SJSA1 (cell line): ENCODE results near the gene PDE4A. TPM values are rescaled to one million over a fixed set of nuclear protein-coding genes. Genes with fewer than 3 reads are reported as not detected.

ENCODE experiments used
- DNase-seq, 2 experiments: peaks; one replicate each; pipeline ENCODE4 v3.0.0-alpha.2; 2015 to 2020; ENCODE audit warnings: low spot score in 2 of 2, low read depth in 1 of 2
- H3K27ac ChIP-seq: fragments of 250-450 bp; sonication (Bioruptor Pico); 2 replicates; pipeline ENCODE4 v1.5.1; 2020; ENCODE audit warnings: mild to moderate bottlenecking, moderate library complexity
- H3K27me3 ChIP-seq: fragments of 250-450 bp; sonication (Bioruptor Pico); replicated peaks from 2 replicates; pipeline ENCODE4 v1.5.1; 2020; ENCODE audit warnings: mild to moderate bottlenecking, moderate library complexity
- H3K36me3 ChIP-seq: fragments of 250-450 bp; sonication (Bioruptor Pico); 2 replicates; pipeline ENCODE4 v1.5.1; 2020; ENCODE audit warnings: mild to moderate bottlenecking
- H3K4me1 ChIP-seq: fragments of 250-450 bp; sonication (Bioruptor Pico); replicated peaks from 2 replicates; pipeline ENCODE4 v1.6.1; 2021; ENCODE audit warnings: mild to moderate bottlenecking
- H3K4me3 ChIP-seq: fragments of 250-450 bp; sonication (Bioruptor Pico); 2 replicates; pipeline ENCODE4 v1.5.1; 2020; ENCODE audit warnings: mild to moderate bottlenecking
- H3K9me3 ChIP-seq: fragments of 250-450 bp; sonication (Bioruptor Pico); replicated peaks from 2 replicates; pipeline ENCODE4 v1.5.1; 2020; ENCODE audit warnings: mild to moderate bottlenecking
- total RNA-seq: library from RNA; depleted of rRNA; stranded (reverse); fragments of >200 nt; shearing (Covaris generic); gene quantifications from 2 replicates; pipeline ENCODE4 v1.2.3, GENCODE V29; 2014

The PDE4A gene
- total RNA-seq, 1 experiment from 2014 or later = 11.5 TPM

DNA sequence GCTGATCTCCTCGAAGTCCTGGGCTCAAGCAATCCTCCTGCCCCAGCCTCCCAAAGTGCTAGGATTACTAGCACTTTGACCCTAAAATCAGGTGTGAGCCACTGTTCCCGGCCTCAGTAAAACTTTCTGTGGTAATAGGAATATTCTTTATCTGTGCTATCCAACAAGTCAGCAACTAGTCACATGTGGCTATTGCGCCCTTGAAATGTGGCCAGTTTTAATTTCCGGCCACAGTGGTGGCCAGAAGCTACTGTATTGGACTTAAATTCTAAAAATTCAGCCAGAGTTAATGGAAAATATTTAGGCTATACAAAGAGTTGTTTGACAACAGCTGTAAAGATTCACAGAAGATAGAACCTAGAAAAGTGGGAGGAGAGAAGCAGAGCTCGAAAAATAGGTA lies 52.9 kb downstream of the PDE4A start:
- no peak for DNase-seq
- H3K27me3 ChIP-seq = no peaks in the 10 kb centered on the region

DNA sequence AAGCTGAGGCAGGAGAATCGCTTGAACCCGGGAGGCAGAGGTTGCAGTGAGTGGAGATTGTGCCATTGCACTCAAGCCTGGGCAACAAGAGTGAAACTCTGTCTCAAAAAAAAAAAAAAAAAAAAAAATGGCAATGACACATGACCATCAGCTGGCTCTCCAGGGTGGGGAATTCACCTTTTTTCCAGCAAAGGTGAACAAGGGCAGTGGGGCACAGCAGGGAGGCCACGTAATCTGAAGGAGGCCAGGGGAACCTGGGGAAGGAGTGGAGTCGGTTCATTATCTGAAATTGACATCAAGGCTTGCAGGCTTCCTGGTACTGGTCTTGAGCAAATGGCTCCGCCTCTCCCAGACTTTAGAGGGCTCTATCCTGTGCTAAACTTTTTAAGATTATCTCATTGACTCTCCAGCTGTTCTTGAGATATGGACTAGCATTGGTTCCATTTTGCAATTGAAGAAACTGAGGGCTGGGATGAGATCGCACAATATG lies 54.7 kb downstream of the PDE4A start:
- Histone ChIP-seq H3K4me1 (peaks cover 15% of the 10 kb centered on the region), H3K4me3 (no peak overlapping the region), H3K27ac (no peak overlapping the region), H3K27me3 (no peaks in the 10 kb centered on the region), H3K36me3 (no peaks in the 10 kb centered on the region), H3K9me3 (no peaks in the 10 kb centered on the region)
- no peak for DNase-seq

More for the DNA sequence above, 52.9 kb downstream of the PDE4A start:
- Histone ChIP-seq H3K27ac (no peak overlapping the region), H3K9me3 (no peaks in the 10 kb centered on the region), H3K4me3 (no peak overlapping the region), H3K36me3 (peaks cover 16% of the 10 kb centered on the region), H3K4me1 (no peaks in the 10 kb centered on the region; the same call in 1 of the 2 replicates)

DNA sequence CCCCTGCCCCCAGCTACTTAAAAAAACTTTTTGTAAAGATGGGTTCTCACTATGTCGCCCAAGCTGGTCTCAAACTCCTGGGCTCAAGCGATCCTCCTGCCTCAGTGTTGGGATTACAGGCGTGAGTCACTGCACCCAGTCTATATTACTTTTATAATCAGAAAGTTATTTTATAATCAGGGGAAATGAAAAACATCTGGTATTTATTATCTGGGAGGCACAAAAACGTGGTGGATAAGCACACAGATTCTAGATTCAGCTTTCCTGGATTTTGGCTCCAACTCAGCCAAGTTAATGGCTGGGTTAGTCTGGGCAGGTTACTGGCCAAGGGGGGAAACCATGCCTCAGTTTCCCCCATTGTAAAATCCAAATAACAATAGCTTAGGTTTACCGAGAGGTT lies 58.1 kb downstream of the PDE4A start:
- Histone ChIP-seq H3K27me3 (no peaks in the 10 kb centered on the region), H3K27ac (no peak overlapping the region), H3K36me3 (no peaks in the 10 kb centered on the region), H3K4me1 (peaks cover 15% of the 10 kb centered on the region), H3K9me3 (no peaks in the 10 kb centered on the region), H3K4me3 (no peak overlapping the region)
- no peak for DNase-seq

GRCh38 chr19:10478903-10479384 lies 58.6 kb downstream of the PDE4A start:
- Histone ChIP-seq H3K9me3 (no peaks in the 10 kb centered on the region), H3K27me3 (no peaks in the 10 kb centered on the region), H3K27ac (peak overlapping the region; percentile 40), H3K4me3 (peak overlapping the region; percentile 33), H3K4me1 (peaks cover 15% of the 10 kb centered on the region), H3K36me3 (no peaks in the 10 kb centered on the region)
- peak; percentile 92 to 95 for DNase-seq

- no peak overlapping the region for H3K27ac ChIP-seq
Measured at GRCh38 chr19:10486551-10486950, 66.2 kb downstream of the PDE4A start.

GRCh38 chr19:10491472-10492047 lies 71.2 kb downstream of the PDE4A start:
- Histone ChIP-seq H3K36me3 (peaks cover 79% of the 10 kb centered on the region), H3K9me3 (no peaks in the 10 kb centered on the region), H3K27ac (no peak overlapping the region), H3K4me1 (no peaks in the 10 kb centered on the region), H3K4me3 (no peak overlapping the region), H3K27me3 (no peaks in the 10 kb centered on the region)
- DNase-seq = no peak

More at GRCh38 chr19:10486551-10486950, 66.2 kb downstream of the PDE4A start:
- Histone ChIP-seq H3K4me3 (no peak overlapping the region), H3K4me1 (no peaks in the 10 kb centered on the region), H3K36me3 (peaks cover 58% of the 10 kb centered on the region), H3K9me3 (no peaks in the 10 kb centered on the region), H3K27me3 (no peaks in the 10 kb centered on the region)
- no peak for DNase-seq

DNA sequence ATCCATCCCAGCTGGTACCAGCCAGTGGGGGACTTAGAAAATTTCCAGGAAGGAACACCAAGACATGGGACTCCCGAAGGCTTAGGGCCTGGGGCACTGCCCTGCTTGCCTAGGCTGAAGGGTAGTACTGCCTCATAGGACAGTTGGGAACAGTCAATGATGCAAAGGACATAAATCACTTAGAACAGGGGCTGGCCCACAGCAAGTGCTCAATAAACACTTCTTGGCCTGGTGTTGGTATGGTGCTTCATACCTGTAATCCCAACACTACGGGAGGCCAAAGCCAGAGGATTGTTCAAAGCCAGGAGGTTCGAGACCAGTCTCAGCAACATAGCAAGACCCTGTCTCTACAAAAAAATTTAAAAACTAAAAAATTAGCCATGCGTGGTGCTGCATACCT lies 77.0 kb downstream of the PDE4A start:
- Histone ChIP-seq H3K9me3 (peaks cover 3% of the 10 kb centered on the region), H3K27me3 (no peaks in the 10 kb centered on the region), H3K4me3 (no peak overlapping the region), H3K4me1 (peaks cover 14% of the 10 kb centered on the region), H3K36me3 (peaks cover 83% of the 10 kb centered on the region), H3K27ac (no peak overlapping the region)
- DNase-seq = no peak

DNA sequence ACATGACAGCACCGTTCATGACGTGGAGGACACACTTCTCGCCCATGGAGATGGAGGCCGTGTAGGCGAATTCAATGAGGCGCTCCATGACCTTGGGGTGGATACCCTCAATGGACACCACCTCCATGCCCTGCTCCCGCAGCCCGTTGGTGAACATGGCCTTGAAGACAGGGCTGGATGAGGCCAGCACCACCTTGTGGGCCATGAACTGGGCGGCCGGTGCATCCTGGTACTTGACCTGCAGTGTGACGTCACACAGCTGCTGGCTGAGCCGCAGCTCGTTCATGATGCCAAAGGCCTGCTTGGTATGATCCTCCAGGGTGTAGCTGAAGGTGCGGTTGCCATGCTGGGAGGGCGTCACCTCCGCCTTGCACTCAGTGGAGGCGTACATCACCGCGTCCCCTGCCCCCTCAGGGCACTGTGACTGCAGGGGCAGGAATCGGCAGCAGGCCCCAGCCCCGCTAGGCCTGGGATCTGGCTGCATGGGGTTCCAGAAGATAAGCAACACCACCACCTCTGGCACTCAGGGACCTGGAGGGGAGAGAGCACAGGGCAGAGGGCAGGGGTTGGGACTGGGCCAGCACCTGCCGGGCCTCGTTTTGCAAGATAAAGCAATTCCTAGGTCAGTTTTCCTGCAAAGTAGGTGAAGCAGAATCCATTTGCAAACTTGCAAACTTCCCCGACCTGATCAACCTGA lies 79.4 kb downstream of the PDE4A start:
- Histone ChIP-seq H3K27ac (no peak overlapping the region), H3K9me3 (peaks cover 3% of the 10 kb centered on the region), H3K27me3 (no peaks in the 10 kb centered on the region), H3K4me3 (no peak overlapping the region), H3K4me1 (peaks cover 20% of the 10 kb centered on the region), H3K36me3 (peaks cover 80% of the 10 kb centered on the region)
- no peak for DNase-seq

GRCh38 chr19:10500247-10500592 lies 79.9 kb downstream of the PDE4A start:
- no peak overlapping the region for H3K27ac ChIP-seq

GRCh38 chr19:10501971-10502523 lies 81.7 kb downstream of the PDE4A start:
- H3K9me3 ChIP-seq = peaks cover 3% of the 10 kb centered on the region
- H3K27ac ChIP-seq = peak overlapping the region; percentile 99
- peaks cover 59% of the 10 kb centered on the region for H3K36me3 ChIP-seq
- H3K4me1 ChIP-seq = peaks cover 20% of the 10 kb centered on the region
- H3K4me3 ChIP-seq = peak overlapping the region; percentile 98
- peak; percentile 78 to 83 for DNase-seq
- H3K27me3 ChIP-seq = no peaks in the 10 kb centered on the region

More at GRCh38 chr19:10500247-10500592, 79.9 kb downstream of the PDE4A start:
- H3K4me3 ChIP-seq = no peak overlapping the region
- peaks cover 20% of the 10 kb centered on the region for H3K4me1 ChIP-seq
- DNase-seq = no peak
- H3K36me3 ChIP-seq = peaks cover 77% of the 10 kb centered on the region
- H3K27me3 ChIP-seq = no peaks in the 10 kb centered on the region
- peaks cover 3% of the 10 kb centered on the region for H3K9me3 ChIP-seq

DNA sequence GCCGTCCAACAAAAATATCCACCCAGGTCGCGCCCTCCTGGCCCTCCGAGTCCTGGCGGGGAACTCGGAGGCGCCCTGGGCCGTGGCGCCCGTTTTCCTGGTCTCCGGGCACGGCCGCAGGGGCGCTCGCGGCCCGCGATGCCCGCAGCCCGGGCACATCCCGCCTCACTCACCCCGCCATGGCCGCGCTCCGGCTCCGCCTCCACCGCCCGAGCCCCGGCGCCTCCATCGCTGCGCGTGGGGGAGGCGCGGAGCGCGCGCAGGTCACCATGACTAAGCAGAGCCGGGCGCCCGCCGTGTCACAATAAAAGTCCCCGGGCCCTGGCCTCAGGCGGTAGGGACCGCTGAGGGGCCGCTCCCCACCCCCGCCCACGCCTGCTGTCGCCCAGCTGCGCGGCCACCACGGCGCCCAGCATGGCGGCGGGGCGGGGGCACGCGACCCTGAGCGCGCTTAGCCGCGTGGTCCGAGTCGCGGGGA lies 82.2 kb downstream of the PDE4A start:
- Histone ChIP-seq H3K36me3 (peaks cover 53% of the 10 kb centered on the region), H3K27ac (peak overlapping the region; percentile 99), H3K4me1 (peaks cover 20% of the 10 kb centered on the region), H3K27me3 (no peaks in the 10 kb centered on the region), H3K9me3 (peaks cover 3% of the 10 kb centered on the region), H3K4me3 (peak overlapping the region; percentile 98)
- DNase-seq = peak; percentile 91 to 96

DNA sequence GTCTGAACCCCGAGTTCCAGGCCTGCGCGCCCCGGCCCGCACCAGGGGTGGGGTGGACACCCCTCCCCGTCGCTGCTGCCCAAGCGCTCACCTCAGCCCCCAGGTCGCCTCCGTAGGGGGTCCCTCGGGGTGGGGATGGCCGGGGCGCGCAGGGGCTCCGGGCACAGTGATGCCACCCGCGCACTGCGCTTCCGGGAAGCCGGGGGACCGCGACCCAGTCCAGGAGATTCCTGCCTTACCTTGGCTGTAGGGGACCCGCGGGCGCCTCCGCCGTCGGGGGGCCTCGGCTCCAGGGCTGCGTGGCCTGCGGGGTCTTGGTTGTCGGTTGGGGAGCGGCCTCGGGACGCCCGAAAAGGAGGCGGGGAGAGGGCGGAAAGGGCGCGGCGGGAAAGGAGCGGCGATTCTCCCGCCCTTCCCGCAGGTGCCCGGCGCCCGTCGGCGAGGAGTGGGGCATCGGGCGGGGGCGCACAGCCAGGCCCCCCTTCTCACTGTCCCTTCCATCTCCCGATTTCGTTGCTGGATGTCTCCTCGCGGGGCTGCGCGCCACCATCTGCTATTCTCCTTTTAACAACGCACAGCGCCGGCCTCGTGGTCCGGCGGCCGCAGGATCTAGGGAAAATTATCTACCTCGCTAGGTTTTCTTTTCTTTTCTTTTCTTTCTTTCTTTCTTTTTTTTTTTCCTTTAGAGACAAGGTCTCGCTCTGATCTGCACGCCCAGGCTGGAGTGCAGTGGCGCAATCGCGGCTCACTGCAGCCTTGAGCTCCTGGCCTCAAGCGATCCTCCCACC lies 82.9 kb downstream of the PDE4A start, which contains the start of gene KEAP1:
TSS of gene KEAP1 (minus strand) at position 355 of the 788 bp plus-strand sequence. CDS start 3,323 bp downstream, outside the sequence.
- Histone ChIP-seq H3K9me3 (peaks cover 3% of the 10 kb centered on the region), H3K4me1 (peaks cover 20% of the 10 kb centered on the region), H3K27me3 (no peaks in the 10 kb centered on the region), H3K36me3 (peaks cover 47% of the 10 kb centered on the region), H3K27ac (peak within 1 kb of the TSS; percentile 99), H3K4me3 (peak within 1 kb of the TSS; percentile 98)
- DNase-seq = peak in 1 of 2 experiments; percentile 52

DNA sequence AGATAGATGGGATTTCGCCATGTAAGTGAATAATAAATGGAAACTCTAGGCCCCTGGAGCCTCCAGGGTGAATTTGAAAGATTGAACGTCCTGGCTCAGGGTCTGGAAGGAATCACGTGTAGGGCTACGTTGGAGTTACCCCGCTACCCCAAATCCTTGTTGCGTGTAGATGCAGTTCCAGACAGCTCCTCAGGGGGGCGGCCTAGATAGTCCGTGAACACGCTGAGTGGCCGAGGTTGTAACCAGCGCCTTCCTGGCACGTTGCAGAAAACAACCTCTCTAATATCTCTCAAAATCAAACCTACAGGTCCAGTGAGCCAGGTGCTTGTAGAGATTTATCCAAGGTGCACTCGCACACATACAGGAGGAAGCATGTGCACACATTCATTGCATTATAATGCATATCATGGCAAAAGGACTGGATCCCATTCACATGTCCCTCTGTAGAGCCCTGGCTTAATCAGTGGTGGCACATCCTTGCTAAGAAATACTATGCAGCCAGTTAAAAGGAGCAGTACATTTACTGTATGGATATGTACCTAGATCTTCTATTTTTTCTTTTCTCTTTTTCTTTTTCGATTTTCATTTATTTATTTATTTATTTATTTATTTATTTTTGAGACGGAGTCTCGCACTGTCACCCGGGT lies 85.4 kb downstream of the PDE4A start:
- Histone ChIP-seq H3K4me1 (peaks cover 19% of the 10 kb centered on the region), H3K27ac (no peak overlapping the region), H3K4me3 (no peak overlapping the region), H3K9me3 (peaks cover 3% of the 10 kb centered on the region; the same call in 1 of the 2 replicates), H3K27me3 (peaks cover 7% of the 10 kb centered on the region; the same call in 1 of the 2 replicates), H3K36me3 (peaks cover 22% of the 10 kb centered on the region)
- DNase-seq = peak; percentile 54 to 74
